HG03354 (cell line): ENCODE data around the gene THEMIS.
"Not testable (repeated sequence)": the region's sequence is repeated elsewhere in the genome, so short reads cannot be mapped to it uniquely, and the experiment has no call there.

Source experiments
- ATAC-seq: cut with Tn5 transposase; IDR thresholded peaks from one replicate; pipeline ENCODE4 v1.9.1; 2021; ENCODE audit warnings: mild to moderate bottlenecking; ENCODE audit not compliant: unreplicated experiment, poor library complexity, severe bottlenecking

Gene THEMIS

GRCh38 chr6:127749095-127749494, 151.8 kb downstream of the THEMIS start:
- ATAC-seq, result no peak

- ATAC-seq, result peak; percentile 74
Observed at GRCh38 chr6:127748290-127748689, 152.6 kb downstream of the THEMIS start.

GRCh38 chr6:127738423-127738822, 162.4 kb downstream of the THEMIS start:
- ATAC-seq, result no peak

GRCh38 chr6:127737768-127738167, 163.1 kb downstream of the THEMIS start:
- ATAC-seq, result no peak

GRCh38 chr6:127737009-127737486, 163.8 kb downstream of the THEMIS start:
- ATAC-seq, result peak; percentile 93

- no peak for ATAC-seq
Observed at GRCh38 chr6:127732927-127733326, 167.9 kb downstream of the THEMIS start.

GRCh38 chr6:127727260-127727953, 173.5 kb downstream of the THEMIS start:
- no peak for ATAC-seq

GRCh38 chr6:127725821-127726220, 175.0 kb downstream of the THEMIS start:
- ATAC-seq, result no peak

- ATAC-seq, result no peak
Observed at GRCh38 chr6:127718694-127719093, 182.2 kb downstream of the THEMIS start.

- no peak for ATAC-seq
Observed at GRCh38 chr6:127717384-127717783, 183.5 kb downstream of the THEMIS start.

- ATAC-seq, result no peak
Observed at GRCh38 chr6:127716465-127716864, 184.4 kb downstream of the THEMIS start.

GRCh38 chr6:127710668-127711067, 190.2 kb downstream of the THEMIS start:
- no peak for ATAC-seq

GRCh38 chr6:127706216-127706615, 194.6 kb downstream of the THEMIS start:
- no peak for ATAC-seq

- ATAC-seq, result no peak
Observed at GRCh38 chr6:127695108-127695507, 205.8 kb downstream of the THEMIS start.

GRCh38 chr6:127691146-127691545, 209.7 kb downstream of the THEMIS start:
- no peak for ATAC-seq

GRCh38 chr6:127690588-127690987, 210.3 kb downstream of the THEMIS start:
- ATAC-seq, result no peak

- no peak for ATAC-seq
Observed at GRCh38 chr6:127690092-127690491, 210.8 kb downstream of the THEMIS start.

- not testable (repeated sequence) for ATAC-seq
Observed at GRCh38 chr6:127687490-127687889, 213.4 kb downstream of the THEMIS start.

GRCh38 chr6:127686084-127686483, 214.8 kb downstream of the THEMIS start:
- ATAC-seq, result no peak

- ATAC-seq, result no peak
Observed at GRCh38 chr6:127684501-127684900, 216.4 kb downstream of the THEMIS start.
